HL-60 (cell line): ENCODE measurements around the gene PPP6R3.

Experiments used
- CTCF ChIP-seq: IDR thresholded peaks from one replicate; pipeline ENCODE4 v1.5.1; 2011; ENCODE audit warnings: low read length, control low read depth, inconsistent platforms; ENCODE audit not compliant: insufficient read depth
- POLR2AphosphoS5 ChIP-seq: IDR thresholded peaks from 2 replicates; pipeline ENCODE4 v1.6.1; 2012; ENCODE audit warnings: low read depth
- TF ChIP-seq, protein P1 (sequence below): IDR thresholded peaks from 2 replicates; pipeline ENCODE4 v1.6.1; 2012; ENCODE audit warnings: low read depth; ENCODE audit not compliant: insufficient replicate concordance

DNA sequence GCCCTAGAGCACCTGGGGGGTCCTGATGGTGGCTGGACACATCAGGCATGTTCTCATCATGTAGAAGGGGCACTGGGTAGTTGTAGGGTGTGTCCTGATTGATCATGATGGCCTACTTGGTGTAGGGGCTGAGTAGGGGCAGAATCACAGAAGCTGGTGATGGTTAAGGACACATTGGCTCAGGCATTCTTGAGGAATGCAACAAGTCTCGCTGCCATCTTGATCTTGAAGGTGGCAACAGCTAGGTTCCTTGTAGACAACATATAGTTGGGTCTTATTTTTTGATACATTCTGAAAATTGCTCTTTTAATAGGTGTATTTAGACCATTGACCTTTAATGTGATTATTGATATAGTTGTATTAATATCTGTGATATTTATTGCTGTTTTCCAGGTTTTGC lies 28.1 kb downstream of the PPP6R3 start:
- no peak for TF ChIP-seq CTCF
- no peak for TF ChIP-seq POLR2AphosphoS5
- TF ChIP-seq, protein P1, sequence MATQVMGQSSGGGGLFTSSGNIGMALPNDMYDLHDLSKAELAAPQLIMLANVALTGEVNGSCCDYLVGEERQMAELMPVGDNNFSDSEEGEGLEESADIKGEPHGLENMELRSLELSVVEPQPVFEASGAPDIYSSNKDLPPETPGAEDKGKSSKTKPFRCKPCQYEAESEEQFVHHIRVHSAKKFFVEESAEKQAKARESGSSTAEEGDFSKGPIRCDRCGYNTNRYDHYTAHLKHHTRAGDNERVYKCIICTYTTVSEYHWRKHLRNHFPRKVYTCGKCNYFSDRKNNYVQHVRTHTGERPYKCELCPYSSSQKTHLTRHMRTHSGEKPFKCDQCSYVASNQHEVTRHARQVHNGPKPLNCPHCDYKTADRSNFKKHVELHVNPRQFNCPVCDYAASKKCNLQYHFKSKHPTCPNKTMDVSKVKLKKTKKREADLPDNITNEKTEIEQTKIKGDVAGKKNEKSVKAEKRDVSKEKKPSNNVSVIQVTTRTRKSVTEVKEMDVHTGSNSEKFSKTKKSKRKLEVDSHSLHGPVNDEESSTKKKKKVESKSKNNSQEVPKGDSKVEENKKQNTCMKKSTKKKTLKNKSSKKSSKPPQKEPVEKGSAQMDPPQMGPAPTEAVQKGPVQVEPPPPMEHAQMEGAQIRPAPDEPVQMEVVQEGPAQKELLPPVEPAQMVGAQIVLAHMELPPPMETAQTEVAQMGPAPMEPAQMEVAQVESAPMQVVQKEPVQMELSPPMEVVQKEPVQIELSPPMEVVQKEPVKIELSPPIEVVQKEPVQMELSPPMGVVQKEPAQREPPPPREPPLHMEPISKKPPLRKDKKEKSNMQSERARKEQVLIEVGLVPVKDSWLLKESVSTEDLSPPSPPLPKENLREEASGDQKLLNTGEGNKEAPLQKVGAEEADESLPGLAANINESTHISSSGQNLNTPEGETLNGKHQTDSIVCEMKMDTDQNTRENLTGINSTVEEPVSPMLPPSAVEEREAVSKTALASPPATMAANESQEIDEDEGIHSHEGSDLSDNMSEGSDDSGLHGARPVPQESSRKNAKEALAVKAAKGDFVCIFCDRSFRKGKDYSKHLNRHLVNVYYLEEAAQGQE: no peak
